IPS-18c (cell line): ENCODE results near the gene KPNA1.

Experiments
- H3K4me3 ChIP-seq: 2 replicates; pipeline ENCODE4 v1.7.0; 2013; ENCODE audit warnings: low read depth, mild to moderate bottlenecking, low read length, moderate library complexity; ENCODE audit not compliant: insufficient read depth
- H3K9me3 ChIP-seq: one replicate; pipeline ENCODE4 v1.6.1; 2013; ENCODE audit warnings: mild to moderate bottlenecking, low read length, moderate library complexity; ENCODE audit not compliant: control insufficient read depth, insufficient read depth

The KPNA1 gene

DNA sequence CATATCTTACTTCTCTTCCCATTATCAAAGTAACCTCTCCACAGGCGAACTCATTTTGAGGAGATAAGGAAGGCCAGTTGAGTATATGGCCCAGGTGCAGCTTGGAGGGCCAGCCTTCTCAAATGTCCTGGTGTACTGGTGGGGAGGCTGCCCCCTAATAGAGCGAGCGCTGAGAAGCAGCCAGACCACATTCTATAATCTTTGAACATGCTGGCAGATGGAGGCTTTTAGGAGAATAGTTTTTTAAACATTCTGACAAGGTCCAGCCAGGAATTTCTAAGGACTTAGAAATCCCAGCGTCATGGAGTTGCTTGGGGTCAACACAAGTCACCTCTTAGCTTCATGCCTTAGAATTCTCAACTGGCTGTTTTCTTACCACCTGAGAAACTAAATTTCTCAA, 104.6 kb downstream of the KPNA1 start:
- no peaks in the 10 kb centered on the region for H3K9me3 ChIP-seq
- no peak overlapping the region for H3K4me3 ChIP-seq

DNA sequence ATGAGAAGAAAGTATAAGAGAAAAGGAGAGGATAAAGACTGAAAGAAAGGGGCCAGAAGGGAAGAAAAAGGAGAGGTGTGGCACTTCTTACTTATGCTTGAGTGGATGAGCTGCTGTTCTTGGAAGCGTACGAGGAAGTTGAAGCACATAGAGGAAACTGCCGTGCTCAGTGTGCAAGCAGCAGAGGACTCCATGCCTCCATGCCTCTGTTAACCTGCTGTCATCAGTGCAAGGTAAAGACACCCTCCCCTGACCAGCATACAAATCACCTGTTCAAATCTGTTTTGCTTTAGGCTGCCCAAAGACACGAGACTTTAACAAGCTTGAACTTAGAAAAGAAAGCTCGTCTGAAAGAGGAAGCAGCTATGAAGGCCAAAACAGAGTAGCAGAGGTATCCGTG, 105.3 kb downstream of the KPNA1 start:
- H3K4me3 ChIP-seq = no peak overlapping the region
- no peaks in the 10 kb centered on the region for H3K9me3 ChIP-seq

DNA sequence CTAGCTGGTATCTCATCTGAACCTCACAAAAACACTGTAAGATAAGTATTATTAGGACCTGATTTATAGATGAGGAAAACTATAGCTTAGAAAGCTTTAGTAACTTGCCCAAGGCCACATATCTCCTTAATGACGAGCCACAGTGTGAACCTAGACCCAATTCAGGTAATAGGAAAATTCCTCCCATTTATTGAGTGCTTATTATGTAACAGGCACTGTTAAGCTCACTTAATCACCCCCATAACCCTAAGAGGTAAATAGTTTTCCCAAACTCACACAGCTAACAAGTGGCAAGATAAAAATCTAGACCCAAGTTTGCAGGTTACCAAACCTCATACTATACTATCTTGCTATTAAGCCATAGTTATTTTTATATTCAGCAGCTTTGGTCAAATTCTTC, 106.8 kb downstream of the KPNA1 start:
- Histone ChIP-seq H3K9me3 (no peaks in the 10 kb centered on the region), H3K4me3 (no peak overlapping the region)

DNA sequence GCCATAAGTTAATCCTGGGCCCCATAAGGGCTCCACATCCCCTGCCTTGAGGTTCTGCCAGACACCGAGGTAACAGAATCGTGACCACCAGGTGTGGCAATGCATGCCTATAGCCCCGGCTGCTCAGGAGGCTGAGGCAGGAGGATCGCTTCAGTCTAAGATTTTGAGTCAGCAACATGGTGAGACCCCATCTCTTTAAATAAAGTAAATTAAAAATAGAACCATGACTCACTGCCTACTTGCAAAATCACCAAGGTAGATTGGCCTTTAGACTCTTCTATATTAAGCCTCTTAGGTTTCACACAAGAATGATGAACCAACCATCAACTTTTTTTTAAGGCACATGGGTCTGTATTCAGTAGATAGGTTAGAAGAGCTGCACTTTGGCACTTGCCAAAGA, 108.5 kb downstream of the KPNA1 start:
- H3K4me3 ChIP-seq = no peak overlapping the region
- no peaks in the 10 kb centered on the region for H3K9me3 ChIP-seq

DNA sequence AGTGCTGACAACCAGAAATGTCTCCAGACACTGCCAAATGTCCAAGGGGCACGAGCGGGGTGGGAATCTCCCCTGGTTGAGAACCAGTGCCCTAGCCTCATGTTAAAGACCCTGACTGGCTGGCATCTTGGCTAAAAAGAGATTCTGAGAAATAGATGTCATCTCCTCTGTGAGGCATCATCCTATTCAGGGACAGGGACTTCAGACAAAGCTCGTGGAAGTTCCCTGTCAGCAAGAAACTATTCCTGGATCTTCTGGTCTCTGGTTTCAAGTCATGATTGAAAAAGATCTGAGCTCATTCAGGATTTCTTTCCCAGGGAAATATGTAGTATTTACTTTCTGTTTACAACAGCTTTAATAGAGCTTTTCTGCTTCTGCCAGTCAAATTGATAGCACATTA, 109.7 kb downstream of the KPNA1 start:
- no peaks in the 10 kb centered on the region for H3K9me3 ChIP-seq
- no peak overlapping the region for H3K4me3 ChIP-seq

DNA sequence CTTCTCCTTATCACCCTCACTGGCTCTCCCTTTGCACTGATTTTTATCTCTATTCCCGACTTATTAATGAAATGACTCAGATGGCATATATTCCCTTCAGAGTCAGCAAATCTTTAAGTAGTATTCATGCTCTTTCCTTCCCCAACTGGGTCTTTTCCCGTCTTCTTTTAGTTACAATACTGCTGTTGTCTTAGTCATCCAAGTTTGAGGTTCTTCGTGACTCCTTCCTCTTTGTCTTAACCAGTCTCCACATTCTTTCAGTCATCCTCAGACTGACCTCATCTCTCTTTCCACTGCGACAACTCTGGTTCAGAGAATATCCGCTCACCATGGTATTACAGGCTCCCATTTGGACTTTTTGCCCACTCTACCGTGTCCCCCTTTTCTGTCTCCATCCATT, 111.2 kb downstream of the KPNA1 start:
- no peaks in the 10 kb centered on the region for H3K9me3 ChIP-seq
- no peak overlapping the region for H3K4me3 ChIP-seq

DNA sequence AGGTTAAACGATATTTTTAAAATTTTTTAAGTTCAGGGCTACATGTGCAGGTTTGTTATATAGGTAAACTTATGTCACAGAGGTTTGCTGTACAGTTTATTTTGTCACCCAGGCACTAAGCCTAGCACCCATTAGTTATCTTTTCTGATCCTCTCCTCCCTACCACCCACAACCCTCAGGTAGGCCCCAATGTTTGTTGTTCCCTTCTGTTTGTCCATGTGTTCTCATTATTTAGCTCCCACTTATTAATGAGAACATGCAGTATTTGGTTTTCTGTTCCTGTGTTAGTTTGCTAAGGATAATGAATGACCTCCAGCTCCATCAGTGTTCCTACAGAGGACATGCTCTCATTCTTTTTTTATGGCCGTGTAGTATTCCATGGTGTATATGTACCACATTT, 115.8 kb downstream of the KPNA1 start:
- no peak overlapping the region for H3K4me3 ChIP-seq
- H3K9me3 ChIP-seq = no peaks in the 10 kb centered on the region

DNA sequence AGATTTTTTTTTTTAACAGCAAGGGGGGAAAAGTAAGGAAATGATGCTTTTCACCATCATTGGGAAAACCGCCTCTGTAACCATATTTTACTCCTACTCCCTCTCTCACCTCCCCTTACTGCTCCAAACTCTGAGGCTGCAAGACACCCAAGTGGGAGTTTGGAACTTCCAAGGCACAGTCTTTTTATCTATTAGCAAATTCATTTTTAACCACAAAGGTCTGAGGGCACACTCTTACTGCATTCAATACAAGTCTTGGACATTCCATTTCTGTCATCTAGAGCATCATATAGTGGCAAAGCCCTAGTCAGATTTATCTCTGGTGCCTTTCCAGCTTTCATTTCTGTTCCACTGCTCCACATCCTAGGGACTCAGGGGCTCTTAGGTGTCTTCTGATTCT, 117.5 kb downstream of the KPNA1 start:
- no peak overlapping the region for H3K4me3 ChIP-seq

DNA sequence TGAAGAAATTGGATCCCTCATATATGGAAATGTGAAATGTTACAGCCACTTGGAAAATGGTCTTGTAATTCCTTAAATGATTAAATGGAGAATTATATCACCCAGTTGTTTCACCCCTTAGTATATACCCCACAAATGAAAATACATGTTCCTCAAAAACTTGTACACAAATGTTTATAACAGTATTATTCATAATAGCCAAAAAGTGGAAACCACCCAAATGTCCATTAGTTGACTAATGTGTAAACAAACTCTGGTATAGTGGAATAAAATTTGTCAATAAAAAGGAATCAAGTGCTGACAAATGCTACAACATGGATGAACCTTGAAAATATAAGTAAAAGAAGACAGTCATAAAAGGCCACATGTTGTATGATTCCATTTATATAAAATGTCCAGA, 118.2 kb downstream of the KPNA1 start:
- Histone ChIP-seq H3K9me3 (no peaks in the 10 kb centered on the region), H3K4me3 (no peak overlapping the region)

More for the DNA sequence above, 117.5 kb downstream of the KPNA1 start:
- H3K9me3 ChIP-seq = no peaks in the 10 kb centered on the region

DNA sequence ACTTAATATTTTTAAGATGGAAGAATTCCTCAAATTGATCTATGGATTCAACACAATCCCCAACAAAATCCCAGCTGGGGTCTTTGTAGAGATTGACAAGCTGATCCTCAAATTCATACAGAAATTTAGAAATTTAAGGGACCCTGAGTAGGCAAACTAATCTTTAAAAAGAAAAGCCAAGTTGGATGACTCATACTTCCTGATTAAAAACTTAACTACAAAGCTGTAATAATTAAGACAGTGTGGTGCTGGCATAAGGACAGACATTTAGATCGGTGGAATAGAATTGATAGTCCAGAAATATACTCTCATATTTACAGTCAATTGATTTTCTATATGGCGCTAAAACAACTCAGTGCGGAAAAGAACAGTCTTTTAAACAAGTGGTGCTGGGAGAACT, 119.2 kb downstream of the KPNA1 start:
- H3K4me3 ChIP-seq = no peak overlapping the region
- no peaks in the 10 kb centered on the region for H3K9me3 ChIP-seq

DNA sequence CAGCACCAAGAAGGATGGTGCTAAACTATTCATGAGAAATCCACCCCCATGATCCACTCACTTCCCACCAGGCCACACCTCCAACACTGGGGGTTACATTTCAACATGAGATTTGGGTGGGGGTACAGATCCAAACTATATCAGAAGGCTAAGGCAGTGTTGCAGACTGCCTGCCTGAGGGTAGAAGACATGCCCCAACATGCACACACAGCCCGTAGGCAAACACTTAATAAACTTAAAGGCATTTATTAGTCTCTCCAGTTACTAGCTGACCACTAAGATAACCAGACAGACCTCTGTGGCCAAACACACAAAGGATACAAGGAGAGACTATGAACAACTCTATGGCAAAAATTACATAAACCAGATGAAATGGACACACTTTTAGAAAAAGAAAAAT, 120.6 kb downstream of the KPNA1 start:
- Histone ChIP-seq H3K9me3 (no peaks in the 10 kb centered on the region), H3K4me3 (no peak overlapping the region)

DNA sequence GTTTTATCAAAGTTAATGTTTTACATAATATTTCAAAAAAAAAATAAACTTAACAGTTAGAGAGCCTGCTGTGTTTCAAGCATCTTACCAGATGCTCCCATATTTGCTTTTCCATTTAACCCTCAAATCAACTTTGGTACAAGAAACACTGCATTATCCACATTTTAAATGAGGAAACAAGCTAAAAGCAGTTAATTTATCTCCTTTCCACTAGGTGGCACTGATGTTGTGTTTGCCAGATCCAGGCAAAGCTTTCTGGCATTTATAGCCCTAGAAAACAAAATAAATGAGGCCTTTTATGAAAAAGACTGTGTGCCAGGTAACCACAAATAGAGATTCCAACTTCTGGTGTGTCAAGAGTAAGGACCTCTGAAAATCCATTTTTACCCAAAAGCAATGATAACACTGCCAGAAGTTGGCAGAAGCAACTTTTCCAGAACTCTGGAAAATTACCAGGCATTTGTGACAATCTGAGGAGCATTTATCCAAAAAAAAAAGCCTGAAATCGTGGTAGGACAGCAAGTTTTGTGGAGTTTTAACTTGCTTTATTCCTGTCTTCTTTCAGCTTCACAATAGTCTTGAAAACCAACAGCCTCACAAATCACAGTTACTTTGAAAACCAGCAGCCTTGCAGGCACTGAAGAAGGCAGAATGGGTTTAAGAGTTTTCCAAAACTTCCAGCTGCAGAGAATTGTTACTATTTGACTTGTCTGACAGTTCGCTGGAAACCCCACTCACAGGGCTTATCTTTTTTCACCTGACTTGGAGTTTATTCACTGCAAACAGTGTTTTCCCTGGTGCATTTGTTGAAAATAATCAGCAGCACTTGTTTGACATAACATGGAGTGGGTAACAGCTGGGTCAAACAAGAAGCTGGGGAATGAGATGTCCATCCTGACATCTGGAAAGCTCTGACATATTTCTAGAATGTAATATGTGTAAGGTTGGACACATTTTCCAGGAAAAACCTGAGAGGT, 121.6 kb downstream of the KPNA1 start:
- no peaks in the 10 kb centered on the region for H3K9me3 ChIP-seq

DNA sequence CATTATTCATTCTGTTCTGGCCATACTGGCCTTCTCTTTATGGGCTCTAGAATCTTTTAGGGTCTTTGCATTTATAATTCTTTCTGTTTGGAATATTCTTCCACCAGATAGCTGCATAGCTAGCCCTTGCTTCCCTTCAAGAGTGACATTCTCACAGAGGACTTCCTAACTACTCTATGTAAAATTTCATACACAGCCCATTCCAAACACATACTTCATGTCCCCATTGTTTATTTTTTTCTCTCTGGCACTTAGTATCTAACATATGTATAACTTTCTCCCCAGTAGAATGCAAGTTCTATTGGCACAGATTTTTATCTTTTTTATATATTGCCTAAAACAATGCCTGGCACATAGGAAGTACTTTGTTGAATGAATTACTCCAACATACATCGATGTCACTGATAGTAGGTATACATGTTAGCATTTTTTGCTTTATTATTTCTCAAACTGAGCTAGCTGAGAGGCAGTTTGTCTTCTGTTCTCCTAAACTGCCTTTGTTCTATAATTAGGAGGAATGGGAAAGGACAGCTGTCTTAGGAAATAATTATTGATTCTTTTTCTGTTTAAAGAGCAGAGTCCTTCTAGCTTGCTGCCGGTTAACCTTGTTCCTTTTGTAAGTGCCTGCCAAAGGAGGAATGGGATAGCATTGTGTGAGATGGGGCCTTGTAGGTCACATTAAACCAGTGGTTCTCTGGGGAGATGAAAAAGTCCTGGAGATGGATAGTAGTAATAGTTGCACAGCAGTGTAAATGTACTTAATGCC, 122.9 kb downstream of the KPNA1 start:
- no peak overlapping the region for H3K4me3 ChIP-seq

More for the DNA sequence above, 121.6 kb downstream of the KPNA1 start:
- H3K4me3 ChIP-seq = no peak overlapping the region

DNA sequence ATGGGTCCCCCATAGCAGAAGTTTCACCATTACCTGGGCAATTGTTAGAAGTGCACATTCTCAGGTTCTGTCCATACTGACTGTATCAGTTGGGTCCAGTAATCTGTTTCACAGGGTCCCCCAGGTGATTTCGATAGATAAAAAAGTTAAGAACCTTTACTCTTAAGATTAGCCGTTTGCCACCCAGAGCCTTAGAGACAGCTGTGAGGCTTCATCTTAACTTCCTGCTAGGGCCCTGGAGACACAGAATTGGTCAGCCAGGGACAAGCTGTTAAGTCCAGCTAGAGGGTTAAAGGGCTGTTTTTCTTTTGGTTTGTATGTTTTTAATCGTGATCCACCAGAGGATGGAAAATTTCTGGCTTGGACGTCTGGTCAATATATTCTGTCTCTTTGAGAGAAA, 124.1 kb downstream of the KPNA1 start:
- H3K9me3 ChIP-seq = no peaks in the 10 kb centered on the region
- H3K4me3 ChIP-seq = no peak overlapping the region

More for the DNA sequence above, 122.9 kb downstream of the KPNA1 start:
- H3K9me3 ChIP-seq = no peaks in the 10 kb centered on the region

DNA sequence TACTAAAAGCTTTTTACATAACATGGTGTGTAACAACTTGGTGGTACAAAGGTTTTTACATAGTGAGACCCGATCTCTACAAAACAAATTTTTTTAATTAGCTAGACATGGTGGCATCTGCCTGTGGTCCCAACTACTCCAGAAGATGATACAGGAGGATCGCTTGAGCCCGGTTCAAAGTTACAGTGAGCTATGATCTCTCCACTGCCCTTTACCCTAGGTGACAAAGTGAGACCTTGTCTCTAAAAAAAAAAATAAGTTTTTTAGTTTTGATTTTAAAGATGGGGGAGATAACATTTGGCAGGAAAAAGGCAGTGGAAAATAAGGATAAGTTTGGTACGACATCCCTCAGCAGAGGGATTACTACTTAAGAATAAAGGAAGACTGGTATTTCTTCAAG, 124.8 kb downstream of the KPNA1 start:
- Histone ChIP-seq H3K9me3 (no peaks in the 10 kb centered on the region), H3K4me3 (no peak overlapping the region)

DNA sequence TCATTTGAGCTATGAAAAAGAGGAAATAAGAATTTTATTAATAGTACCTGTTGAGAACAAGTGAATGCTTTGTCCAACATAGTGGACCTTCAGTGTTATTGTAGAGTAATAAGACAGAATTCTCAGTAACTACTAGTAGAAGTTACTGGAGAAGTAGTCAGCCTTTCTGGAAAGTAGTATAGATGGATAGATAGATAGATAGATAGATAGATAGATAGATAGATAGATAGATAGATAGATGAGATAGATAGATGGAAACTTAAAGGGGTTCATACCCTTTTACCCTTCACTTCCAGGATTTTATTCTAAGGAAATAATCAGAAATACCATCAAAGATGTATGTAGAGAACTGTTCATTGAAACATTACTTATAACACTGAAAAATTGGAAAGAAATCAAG, 125.5 kb downstream of the KPNA1 start:
- H3K9me3 ChIP-seq = no peaks in the 10 kb centered on the region
- H3K4me3 ChIP-seq = no peak overlapping the region

DNA sequence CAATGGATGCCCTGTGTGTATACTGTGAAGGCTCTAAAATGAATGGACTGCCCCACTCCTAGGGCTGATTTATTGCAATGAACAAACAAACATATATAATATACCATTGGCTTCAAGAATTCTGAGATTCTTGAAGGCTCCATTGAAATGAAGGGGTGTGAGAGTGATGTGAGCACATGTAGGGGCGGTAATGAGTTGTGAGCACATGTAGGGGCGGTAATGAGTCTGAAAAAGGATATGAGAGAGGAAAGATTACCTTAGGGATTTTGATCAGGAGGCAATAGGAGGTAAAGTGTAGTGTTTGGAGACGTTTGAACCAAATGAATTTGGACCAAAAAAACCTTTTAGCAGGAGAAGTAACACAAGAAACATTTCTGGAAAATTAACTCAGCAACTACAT, 127.0 kb downstream of the KPNA1 start:
- no peaks in the 10 kb centered on the region for H3K9me3 ChIP-seq
- H3K4me3 ChIP-seq = no peak overlapping the region
